Gastrocnemius medialis (tissue), 4 donors: ENCODE results near the gene CLCN3. TPM values are rescaled to one million over a fixed set of nuclear protein-coding genes. Genes with fewer than 3 reads are reported as not detected.

Experiments used
- ATAC-seq, 2 donors: fragments of 150-250 bp; one replicate each; pipeline ENCODE4 v1.9.1; 2016
- DNase-seq, 2 donors: peaks; one replicate each; pipeline ENCODE4 v3.0.0-alpha.2; 2019
- H3K27ac ChIP-seq, 4 donors: fragments of 200-600 bp; sonication (generic); 1 replicate in 1 of 4; 2 replicates in 3 of 4; pipeline ENCODE4 v1.5.1; 2016 to 2018; ENCODE audit warnings: mild to moderate bottlenecking in 2 of 4, moderate library complexity in 1 of 4
- H3K27me3 ChIP-seq, 3 donors: fragments of 200-600 bp; sonication (generic) in 2 of 3; 1 replicate in 1 of 3; 2 replicates in 2 of 3; pipeline versions ENCODE4 v1.5.1 to v1.6.0; 2016 to 2019; ENCODE audit warnings: mild to moderate bottlenecking in 1 of 3, moderate library complexity in 1 of 3
- H3K36me3 ChIP-seq, 2 donors: fragments of 200-600 bp; sonication (generic) in 1 of 2; one replicate each; pipeline ENCODE4 v1.5.1; 2017 to 2018
- H3K4me1 ChIP-seq, 2 donors: fragments of 200-600 bp; sonication (generic) in 1 of 2; one replicate each; pipeline ENCODE4 v1.5.1; 2016 to 2017; ENCODE audit warnings: mild to moderate bottlenecking in 2 of 2
- H3K4me3 ChIP-seq, 4 donors: fragments of 200-600 bp; sonication (generic) in 3 of 4; 1 replicate in 1 of 4; 2 replicates in 3 of 4; pipeline ENCODE4 v1.5.1; 2016 to 2019; ENCODE audit warnings: mild to moderate bottlenecking in 2 of 4
- H3K9me3 ChIP-seq, 3 donors: fragments of 200-600 bp; sonication (generic) in 2 of 3; 1 replicate in 1 of 3; 2 replicates in 2 of 3; pipeline ENCODE4 v1.5.1; 2016 to 2019
- POLR2A ChIP-seq, 2 donors: fragments of 450-650 bp; IDR thresholded peaks; one replicate each; pipeline ENCODE4 v1.6.1; 2017; ENCODE audit warnings: antibody characterized with exemption in 2 of 2, mild to moderate bottlenecking in 2 of 2, moderate library complexity in 2 of 2
- in situ Hi-C, 4 donors: fragments of 200-750 bp; cut with MboI; loops; one replicate each; pipeline versions ENCODE4 v1.15.0 to v1.8.0; 2017; ENCODE audit warnings: low sequenced_read_pairs in 4 of 4
- intact Hi-C: fragments of 100-400 bp; cut with DNase I; formaldehyde crosslinking; loops from one replicate; pipeline ENCODE4 v1.15.1; 2023; ENCODE audit warnings: low total_unique reads
- total RNA-seq, 4 donors: library from RNA; depleted of rRNA; stranded (reverse); fragments of >200 nt; gene quantifications; one replicate each; pipeline versions ENCODE4 v1.1.0 to v1.2.3, GENCODE V29; 2016
- TF ChIP-seq, protein P1 (sequence below), 5 experiments: fragments of 450-650 bp in 3 of 5; fragments of 200-600 bp in 2 of 5; sonication (generic) in 2 of 5; IDR thresholded peaks in 4 of 5; conservative IDR thresholded peaks in 1 of 5; 1 replicate in 4 of 5; 2 replicates in 1 of 5; pipeline ENCODE4 v1.5.1; 2016 to 2019; ENCODE audit warnings: antibody characterized with exemption in 5 of 5, mild to moderate bottlenecking in 3 of 5, moderate library complexity in 3 of 5

Gene CLCN3
- total RNA-seq, 4 donors from 2014 or later: 18.7 to 24.8 (median 20.5) TPM

GRCh38 chr4:169663831-169664230, 43.5 kb downstream of the CLCN3 start:
- Histone ChIP-seq H3K36me3 (no peaks in the 10 kb centered on the region), H3K27ac (peak overlapping the region in 3 of 4 donors; percentile 26 to 45 (median 38)), H3K27me3 (no peaks in the 10 kb centered on the region), H3K9me3 (no peaks in the 10 kb centered on the region), H3K4me3 (no peak overlapping the region), H3K4me1 (peaks cover 43 to 55% of the 10 kb centered on the region in 2 donors)
- ATAC-seq (no peak), DNase-seq (no peak)
- TF ChIP-seq, protein P1, sequence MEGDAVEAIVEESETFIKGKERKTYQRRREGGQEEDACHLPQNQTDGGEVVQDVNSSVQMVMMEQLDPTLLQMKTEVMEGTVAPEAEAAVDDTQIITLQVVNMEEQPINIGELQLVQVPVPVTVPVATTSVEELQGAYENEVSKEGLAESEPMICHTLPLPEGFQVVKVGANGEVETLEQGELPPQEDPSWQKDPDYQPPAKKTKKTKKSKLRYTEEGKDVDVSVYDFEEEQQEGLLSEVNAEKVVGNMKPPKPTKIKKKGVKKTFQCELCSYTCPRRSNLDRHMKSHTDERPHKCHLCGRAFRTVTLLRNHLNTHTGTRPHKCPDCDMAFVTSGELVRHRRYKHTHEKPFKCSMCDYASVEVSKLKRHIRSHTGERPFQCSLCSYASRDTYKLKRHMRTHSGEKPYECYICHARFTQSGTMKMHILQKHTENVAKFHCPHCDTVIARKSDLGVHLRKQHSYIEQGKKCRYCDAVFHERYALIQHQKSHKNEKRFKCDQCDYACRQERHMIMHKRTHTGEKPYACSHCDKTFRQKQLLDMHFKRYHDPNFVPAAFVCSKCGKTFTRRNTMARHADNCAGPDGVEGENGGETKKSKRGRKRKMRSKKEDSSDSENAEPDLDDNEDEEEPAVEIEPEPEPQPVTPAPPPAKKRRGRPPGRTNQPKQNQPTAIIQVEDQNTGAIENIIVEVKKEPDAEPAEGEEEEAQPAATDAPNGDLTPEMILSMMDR (IDR thresholded peaks at IDR 0.05 in 4 of 5, conservative IDR thresholded peaks at IDR 0.05 in 1 of 5): no peak
- TF ChIP-seq POLR2A (IDR thresholded peaks at IDR 0.05): no peak
- intact Hi-C loops (loop anchor here (5.0 kb wide), 1 partner anchor 363 kb away; the partner anchor contains the start of gene MFAP3L), in situ Hi-C loops (no loop called here)

- Histone ChIP-seq H3K27ac (peak overlapping the region in 3 of 4 donors; percentile 26 to 45 (median 38)), H3K9me3 (no peaks in the 10 kb centered on the region), H3K36me3 (no peaks in the 10 kb centered on the region), H3K27me3 (no peaks in the 10 kb centered on the region), H3K4me3 (peak overlapping the region in 1 of 4 donors; percentile 15), H3K4me1 (peaks cover 35 to 47% of the 10 kb centered on the region in 2 donors)
- TF ChIP-seq POLR2A (IDR thresholded peaks at IDR 0.05): no peak
- TF ChIP-seq, protein P1 (IDR thresholded peaks at IDR 0.05 in 4 of 5, conservative IDR thresholded peaks at IDR 0.05 in 1 of 5): no peak
- ATAC-seq: no peak
- in situ Hi-C loops: no loop called here
- DNase-seq: no peak
- intact Hi-C loops: loop anchor here (5.0 kb wide), 1 partner anchor 363 kb away; the partner anchor contains the start of gene MFAP3L
These were observed 44.2 kb downstream of the CLCN3 start for GRCh38 chr4:169664615-169665014.

DNA sequence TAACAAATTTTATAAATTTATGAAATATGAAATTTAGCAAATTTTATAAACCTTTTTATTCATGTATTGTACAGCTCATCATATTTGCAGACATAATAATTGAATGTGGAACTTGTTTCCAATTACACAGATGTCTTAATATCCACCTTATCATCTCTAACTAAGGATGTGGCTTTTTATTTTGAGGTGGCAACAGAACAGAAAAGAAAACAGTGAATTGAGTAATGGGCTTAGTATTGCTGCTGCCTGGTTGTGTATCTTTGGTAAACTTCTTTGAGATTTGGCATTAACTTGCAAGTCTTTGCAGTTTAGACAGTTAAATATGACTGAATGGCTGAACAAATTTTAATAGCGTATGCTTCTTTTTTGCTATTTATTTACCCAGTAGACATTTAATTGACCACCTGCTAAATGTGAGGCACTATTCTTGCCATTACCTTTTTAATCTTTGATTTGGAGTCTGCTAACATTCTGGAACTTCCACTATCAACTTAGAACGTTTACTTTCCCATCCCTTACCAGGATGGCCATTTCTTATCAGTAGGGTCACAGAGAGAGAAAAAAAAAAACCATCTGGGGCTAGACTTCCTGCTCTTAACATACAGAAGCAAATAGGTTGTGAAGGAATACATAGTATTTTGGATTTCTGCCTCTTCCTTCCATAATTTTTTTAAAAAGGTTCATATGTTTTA, 44.8 kb downstream of the CLCN3 start:
- no peaks in the 10 kb centered on the region for H3K36me3 ChIP-seq
- no peaks in the 10 kb centered on the region for H3K9me3 ChIP-seq
- ATAC-seq: no peak
- no peak for TF ChIP-seq POLR2A (IDR thresholded peaks at IDR 0.05)
- TF ChIP-seq, protein P1 (IDR thresholded peaks at IDR 0.05 in 4 of 5, conservative IDR thresholded peaks at IDR 0.05 in 1 of 5): no peak
- intact Hi-C loops: no loop called here
- DNase-seq: no peak
- no peak overlapping the region for H3K4me3 ChIP-seq
- in situ Hi-C loops: no loop called here
- H3K4me1 ChIP-seq: peaks cover 34 to 45% of the 10 kb centered on the region in 2 donors
- H3K27ac ChIP-seq: peak overlapping the region in 3 of 4 donors; percentile 26 to 45 (median 38)
- H3K27me3 ChIP-seq: no peaks in the 10 kb centered on the region

- in situ Hi-C loops: no loop called here
- Histone ChIP-seq H3K27me3 (no peaks in the 10 kb centered on the region), H3K4me3 (no peak overlapping the region), H3K36me3 (peaks cover 0 to 5% of the 10 kb centered on the region in 2 donors), H3K27ac (no peak overlapping the region), H3K4me1 (peaks cover 17 to 24% of the 10 kb centered on the region in 2 donors), H3K9me3 (no peaks in the 10 kb centered on the region)
- no peak for ATAC-seq
- intact Hi-C loops: no loop called here
- TF ChIP-seq POLR2A (IDR thresholded peaks at IDR 0.05): no peak
- TF ChIP-seq, protein P1 (IDR thresholded peaks at IDR 0.05 in 4 of 5, conservative IDR thresholded peaks at IDR 0.05 in 1 of 5): no peak
- no peak for DNase-seq
These were observed 47.8 kb downstream of the CLCN3 start for GRCh38 chr4:169668069-169668721.
